ENCODE measurements around the gene CACNB4.

CACNB4 gene

GRCh38 chr2:151899156-151899555 is 199.7 kb downstream of the CACNB4 start:
- H3K27ac ChIP-seq (ENCODE audit: poor library complexity, severe bottlenecking) = no peak overlapping the region
- H3K9me3 ChIP-seq (ENCODE audit: severe bottlenecking) = no peaks in the 10 kb centered on the region
- H3K4me3 ChIP-seq (ENCODE audit: severe bottlenecking) = no peak overlapping the region
- H3K4me1 ChIP-seq (ENCODE audit: insufficient read depth, poor library complexity, severe bottlenecking) = no peaks in the 10 kb centered on the region
- TF ChIP-seq CTCF (IDR thresholded peaks at IDR 0.05; ENCODE audit: poor library complexity, severe bottlenecking) = no peak
- no peak for ATAC-seq (ENCODE audit: low read depth)
- DNase-seq (ENCODE audit: low spot score) = no peak
- no peaks in the 10 kb centered on the region for H3K36me3 ChIP-seq (ENCODE audit: low read depth)
- no peaks in the 10 kb centered on the region for H3K27me3 ChIP-seq (ENCODE audit: insufficient read depth, poor library complexity, severe bottlenecking)

- Histone ChIP-seq H3K4me3 (ENCODE audit: severe bottlenecking) (no peak overlapping the region), H3K36me3 (ENCODE audit: low read depth) (no peaks in the 10 kb centered on the region), H3K27me3 (ENCODE audit: insufficient read depth, poor library complexity, severe bottlenecking) (no peaks in the 10 kb centered on the region), H3K4me1 (ENCODE audit: insufficient read depth, poor library complexity, severe bottlenecking) (no peaks in the 10 kb centered on the region), H3K27ac (ENCODE audit: poor library complexity, severe bottlenecking) (no peak overlapping the region), H3K9me3 (ENCODE audit: severe bottlenecking) (no peaks in the 10 kb centered on the region)
- TF ChIP-seq CTCF (IDR thresholded peaks at IDR 0.05; ENCODE audit: poor library complexity, severe bottlenecking) = no peak
- DNase-seq (ENCODE audit: low spot score) (no peak), ATAC-seq (ENCODE audit: low read depth) (no peak)
Observed at GRCh38 chr2:151891566-151892194, 207.2 kb downstream of the CACNB4 start.

GRCh38 chr2:151887164-151887563 is 211.7 kb downstream of the CACNB4 start:
- H3K27ac ChIP-seq (ENCODE audit: poor library complexity, severe bottlenecking) = no peak overlapping the region
- no peaks in the 10 kb centered on the region for H3K9me3 ChIP-seq (ENCODE audit: severe bottlenecking)
- no peaks in the 10 kb centered on the region for H3K4me1 ChIP-seq (ENCODE audit: insufficient read depth, poor library complexity, severe bottlenecking)
- H3K36me3 ChIP-seq (ENCODE audit: low read depth) = no peaks in the 10 kb centered on the region
- ATAC-seq (ENCODE audit: low read depth) (no peak), DNase-seq (ENCODE audit: low spot score) (no peak)
- H3K27me3 ChIP-seq (ENCODE audit: insufficient read depth, poor library complexity, severe bottlenecking) = no peaks in the 10 kb centered on the region
- H3K4me3 ChIP-seq (ENCODE audit: severe bottlenecking) = no peak overlapping the region
- TF ChIP-seq CTCF (IDR thresholded peaks at IDR 0.05; ENCODE audit: poor library complexity, severe bottlenecking) = no peak

GRCh38 chr2:151886241-151886640 is 212.6 kb downstream of the CACNB4 start:
- H3K27me3 ChIP-seq (ENCODE audit: insufficient read depth, poor library complexity, severe bottlenecking) = no peaks in the 10 kb centered on the region
- peak; percentile 48 for ATAC-seq (ENCODE audit: low read depth)
- DNase-seq (ENCODE audit: low spot score) = no peak

More at GRCh38 chr2:151886241-151886640, 212.6 kb downstream of the CACNB4 start:
- Histone ChIP-seq H3K4me3 (ENCODE audit: severe bottlenecking) (no peak overlapping the region), H3K9me3 (ENCODE audit: severe bottlenecking) (no peaks in the 10 kb centered on the region), H3K27ac (ENCODE audit: poor library complexity, severe bottlenecking) (no peak overlapping the region), H3K36me3 (ENCODE audit: low read depth) (no peaks in the 10 kb centered on the region), H3K4me1 (ENCODE audit: insufficient read depth, poor library complexity, severe bottlenecking) (no peaks in the 10 kb centered on the region)
- no peak for TF ChIP-seq CTCF (IDR thresholded peaks at IDR 0.05; ENCODE audit: poor library complexity, severe bottlenecking)
